Spinal cord (tissue), 10 donors: ENCODE data around the gene DERL3. TPM values are rescaled to one million over a fixed set of nuclear protein-coding genes. Genes with fewer than 3 reads are reported as not detected.

Experiments used
- DNase-seq, 6 donors: peaks; one replicate each; pipeline versions ENCODE4 v3.0.0 to v3.0.0-alpha.2; 2013 to 2015; ENCODE audit warnings: low spot score in 6 of 6, low read depth in 4 of 6
- H3K27ac ChIP-seq: one replicate; pipeline ENCODE4 v1.5.1; 2013; ENCODE audit warnings: low read depth, low read length, control low read depth
- H3K27me3 ChIP-seq: one replicate; pipeline ENCODE4 v1.6.1; 2013; ENCODE audit warnings: low read length; ENCODE audit not compliant: control insufficient read depth, insufficient read depth
- H3K36me3 ChIP-seq: one replicate; pipeline ENCODE4 v1.6.1; 2013; ENCODE audit warnings: low read length; ENCODE audit not compliant: control insufficient read depth, insufficient read depth
- H3K4me1 ChIP-seq: one replicate; pipeline ENCODE4 v1.6.1; 2013; ENCODE audit warnings: low read length; ENCODE audit not compliant: control insufficient read depth, insufficient read depth
- H3K4me3 ChIP-seq: one replicate; pipeline ENCODE4 v1.5.1; 2013; ENCODE audit warnings: low read depth, low read length, control low read depth
- H3K9me3 ChIP-seq: one replicate; pipeline ENCODE4 v1.6.1; 2013; ENCODE audit warnings: low read length; ENCODE audit not compliant: control insufficient read depth, insufficient read depth
- whole genome bisulfite sequencing: methylation state at CpG from one replicate; pipeline ENCODE4 v1.1.5; 2013; ENCODE audit warnings: missing lambda C conversion rate; ENCODE audit not compliant: insufficient coverage; 5-methylcytosine and 5-hydroxymethylcytosine counted together
- polyA plus RNA-seq, 2 donors: library from polyadenylated mRNA; unstranded; fragments of 120-200 nt; gene quantifications; one replicate each; pipeline ENCODE4 v1.2.1, GENCODE V29; 2013; ENCODE audit not compliant: insufficient read length in 2 of 2
- total RNA-seq, 2 donors: library from RNA; depleted of rRNA in 1 of 2; stranded (reverse); fragments of 120-200 nt in 1 of 2; fragments of >200 nt in 1 of 2; gene quantifications; one replicate each; pipeline versions ENCODE4 v1.2.3 to v1.2.4, GENCODE V29; 2013 to 2014
- donor health status: healthy.

The DERL3 gene
- total and polyA plus RNA-seq, 4 donors, result 0.50 to 5.3 (median 4.0) TPM

DNA sequence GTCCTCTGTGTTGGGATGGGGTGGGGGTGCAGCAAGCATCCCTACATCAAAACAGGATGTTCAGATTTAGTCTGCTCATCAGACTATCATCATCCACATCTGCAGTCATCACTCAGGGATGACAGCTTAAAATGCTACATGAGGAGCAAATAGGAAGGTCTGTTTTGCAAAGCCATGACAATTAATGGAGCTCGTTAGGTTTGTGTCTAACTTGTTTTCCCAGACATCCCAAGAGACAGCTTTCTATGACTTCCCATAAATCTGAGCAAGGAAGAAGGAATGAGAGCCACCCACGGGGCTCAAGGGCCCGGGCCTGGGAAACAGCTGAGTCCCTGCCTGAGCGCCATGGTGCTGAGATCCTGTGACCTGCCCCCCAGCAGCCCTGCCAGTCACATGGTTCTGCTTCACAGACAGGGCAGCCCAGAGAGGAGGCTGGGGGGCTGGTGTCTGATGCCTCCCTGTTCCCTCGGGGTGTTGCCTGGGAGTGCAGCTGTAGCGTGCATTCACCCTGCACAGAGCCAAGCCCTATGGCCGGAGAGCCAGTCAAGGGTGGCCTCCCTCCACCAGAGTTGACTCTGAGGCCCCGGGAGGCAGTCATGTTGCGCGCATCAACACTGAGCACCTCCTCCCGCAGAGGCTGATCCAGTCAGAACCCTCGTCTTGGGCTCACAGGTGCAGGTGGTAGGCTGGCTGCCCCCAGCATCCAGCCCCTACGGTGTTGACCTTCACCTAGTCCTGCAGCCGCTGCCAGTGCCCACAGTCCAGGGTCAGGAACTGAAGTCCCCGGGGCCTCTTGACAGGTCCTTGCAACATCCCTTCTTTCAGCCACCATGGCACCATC lies 12.1 kb downstream of the DERL3 start:
- 73% methylated on average over 14 of the region's 15 CpGs for WGBS
- H3K27ac ChIP-seq, result no peak overlapping the region

DNA sequence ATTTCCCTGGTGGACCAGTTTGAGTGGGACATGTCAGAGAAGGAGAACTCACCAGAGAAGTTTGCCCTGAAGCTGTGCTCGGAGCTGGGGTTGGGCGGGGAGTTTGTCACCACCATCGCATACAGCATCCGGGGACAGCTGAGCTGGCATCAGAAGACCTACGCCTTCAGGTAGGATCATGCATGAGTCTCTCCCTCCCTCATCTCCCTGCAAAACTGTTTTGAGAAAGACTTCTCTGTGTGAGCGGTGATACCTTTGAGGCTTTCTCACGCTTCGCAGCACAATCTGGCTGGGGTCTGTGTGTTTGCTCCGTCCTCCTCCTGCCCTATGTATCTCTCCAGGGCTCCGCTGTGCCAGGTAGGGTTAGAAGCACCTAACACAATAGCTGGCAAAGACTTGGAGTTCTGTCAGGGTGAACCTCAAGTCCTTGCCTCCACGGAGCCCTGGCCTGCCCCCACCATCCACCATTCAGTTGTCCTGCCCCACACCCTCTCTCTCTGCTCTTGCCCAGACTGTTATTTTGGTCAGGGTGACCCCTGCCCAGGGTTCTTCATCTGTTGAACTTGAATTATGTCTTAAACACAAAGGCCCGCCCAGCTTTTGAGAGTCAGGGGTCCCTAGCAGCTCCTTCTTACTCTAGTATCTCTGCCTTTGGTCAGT lies 13.4 kb downstream of the DERL3 start:
- WGBS, result 93% methylated on average over 11 of the region's 12 CpGs
- Histone ChIP-seq H3K9me3 (no peaks in the 10 kb centered on the region), H3K27ac (no peak overlapping the region), H3K4me1 (peaks cover 5% of the 10 kb centered on the region), H3K4me3 (no peak overlapping the region), H3K36me3 (peaks cover 94% of the 10 kb centered on the region), H3K27me3 (no peaks in the 10 kb centered on the region)
- DNase-seq, result no peak

More for the DNA sequence above, 12.1 kb downstream of the DERL3 start:
- Histone ChIP-seq H3K4me3 (no peak overlapping the region), H3K4me1 (peaks cover 5% of the 10 kb centered on the region), H3K27me3 (no peaks in the 10 kb centered on the region), H3K36me3 (peaks cover 87% of the 10 kb centered on the region), H3K9me3 (no peaks in the 10 kb centered on the region)
- peak in 1 of 6 donors; percentile 39 for DNase-seq

DNA sequence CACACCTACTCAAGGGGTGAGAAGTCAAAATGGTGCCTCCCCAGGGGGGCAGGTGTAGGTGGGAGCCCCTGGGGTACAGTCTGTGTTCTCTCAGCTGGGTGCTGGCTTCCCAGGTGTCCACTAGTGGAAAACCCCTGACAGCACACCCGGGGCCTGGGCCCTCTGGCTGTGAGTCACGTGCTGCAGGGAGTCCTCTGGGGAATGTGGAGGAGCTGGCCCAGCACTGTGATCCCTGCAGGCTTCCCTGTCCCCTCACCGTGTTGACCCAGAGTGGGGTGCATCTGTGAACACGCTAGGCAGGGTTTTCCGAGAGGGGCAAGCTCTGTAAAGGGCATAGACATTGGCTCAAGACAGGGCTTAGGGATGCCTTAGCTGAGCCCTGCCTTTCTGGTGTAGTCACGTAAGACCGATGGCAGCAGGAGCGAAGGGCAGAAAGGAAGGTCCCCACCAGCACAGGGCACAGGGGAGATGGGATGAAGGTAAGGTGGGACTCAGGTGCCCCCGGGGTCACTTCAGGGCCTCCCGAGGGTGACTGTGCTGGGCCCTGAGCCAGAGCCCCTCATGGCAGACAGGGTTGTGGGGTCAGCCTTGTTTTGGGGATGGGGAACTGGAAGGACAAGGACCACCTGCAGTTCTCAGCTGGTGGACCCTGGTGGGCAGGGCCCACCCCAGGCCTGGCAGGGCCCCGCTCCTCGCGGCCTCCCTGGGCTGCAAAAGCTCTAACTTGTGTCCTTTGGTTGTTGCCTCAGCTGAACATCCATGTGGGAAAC lies 14.1 kb downstream of the DERL3 start:
- no peak overlapping the region for H3K4me3 ChIP-seq
- peaks cover 100% of the 10 kb centered on the region for H3K36me3 ChIP-seq
- peaks cover 5% of the 10 kb centered on the region for H3K4me1 ChIP-seq
- no peak overlapping the region for H3K27ac ChIP-seq
- H3K27me3 ChIP-seq, result no peaks in the 10 kb centered on the region
- 90% methylated on average over 13 of the region's 13 CpGs for WGBS
- DNase-seq, result no peak
- no peaks in the 10 kb centered on the region for H3K9me3 ChIP-seq

DNA sequence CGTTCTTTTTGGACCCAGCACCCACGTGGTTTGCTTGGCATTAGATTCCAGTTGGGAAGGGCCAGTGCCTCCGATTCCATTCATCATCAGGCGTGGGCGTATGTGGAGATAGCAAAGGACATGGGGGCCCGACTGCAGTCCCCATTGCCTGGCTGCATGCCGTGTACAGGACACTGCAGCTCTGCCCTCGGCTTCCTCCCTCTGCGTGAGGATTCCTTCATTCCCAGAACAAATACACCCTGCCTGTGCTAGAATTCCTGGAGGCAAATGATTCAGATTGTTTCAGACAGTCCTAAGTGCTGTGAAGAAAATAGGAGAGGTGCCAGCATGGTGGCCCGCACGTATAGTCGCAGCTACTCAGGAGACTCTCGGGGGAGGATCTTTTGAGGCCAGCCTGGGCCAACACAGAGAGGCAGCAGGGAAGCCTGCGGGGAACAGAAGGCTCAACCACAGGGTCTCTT lies 15.4 kb downstream of the DERL3 start:
- no peak for DNase-seq
- no peak overlapping the region for H3K4me3 ChIP-seq
- WGBS, result 83% methylated on average over 10 of the region's 14 CpGs
- H3K4me1 ChIP-seq, result peaks cover 5% of the 10 kb centered on the region
- H3K9me3 ChIP-seq, result no peaks in the 10 kb centered on the region
- peaks cover 99% of the 10 kb centered on the region for H3K36me3 ChIP-seq
- H3K27me3 ChIP-seq, result no peaks in the 10 kb centered on the region
- no peak overlapping the region for H3K27ac ChIP-seq

DNA sequence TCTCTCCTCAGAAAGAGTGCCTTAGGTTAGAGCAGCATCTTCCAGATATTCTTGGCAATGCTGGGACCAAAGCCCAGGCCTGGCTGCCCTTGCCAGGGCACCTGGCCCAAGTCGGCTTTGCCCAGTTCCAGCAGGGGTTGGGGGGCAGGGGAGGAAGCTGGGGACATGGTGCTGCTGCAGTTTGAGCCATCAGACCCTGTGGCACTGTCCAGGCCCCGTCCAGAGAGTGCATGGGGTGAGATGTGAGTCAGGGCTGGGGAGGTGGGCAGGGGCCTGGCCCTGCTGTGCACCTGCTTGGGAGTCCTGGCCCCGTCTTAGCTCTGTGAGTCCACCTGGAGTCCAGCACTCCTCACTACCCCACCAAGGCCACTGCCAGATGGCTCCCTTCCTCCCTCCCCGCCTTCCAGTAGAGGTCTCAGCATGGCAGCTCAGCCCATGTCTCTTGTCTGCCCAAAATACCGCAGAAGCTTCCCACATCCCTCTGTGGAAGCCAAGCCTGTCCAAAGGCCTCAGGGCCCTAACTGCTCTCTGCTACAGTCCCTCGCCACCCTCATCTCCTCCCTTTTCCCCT lies 16.6 kb downstream of the DERL3 start:
- H3K36me3 ChIP-seq, result peaks cover 98% of the 10 kb centered on the region
- no peaks in the 10 kb centered on the region for H3K9me3 ChIP-seq
- DNase-seq, result no peak
- no peak overlapping the region for H3K27ac ChIP-seq
- H3K27me3 ChIP-seq, result no peaks in the 10 kb centered on the region
- peaks cover 5% of the 10 kb centered on the region for H3K4me1 ChIP-seq
- no peak overlapping the region for H3K4me3 ChIP-seq
- WGBS, result 59% methylated on average over 6 of the region's 6 CpGs

DNA sequence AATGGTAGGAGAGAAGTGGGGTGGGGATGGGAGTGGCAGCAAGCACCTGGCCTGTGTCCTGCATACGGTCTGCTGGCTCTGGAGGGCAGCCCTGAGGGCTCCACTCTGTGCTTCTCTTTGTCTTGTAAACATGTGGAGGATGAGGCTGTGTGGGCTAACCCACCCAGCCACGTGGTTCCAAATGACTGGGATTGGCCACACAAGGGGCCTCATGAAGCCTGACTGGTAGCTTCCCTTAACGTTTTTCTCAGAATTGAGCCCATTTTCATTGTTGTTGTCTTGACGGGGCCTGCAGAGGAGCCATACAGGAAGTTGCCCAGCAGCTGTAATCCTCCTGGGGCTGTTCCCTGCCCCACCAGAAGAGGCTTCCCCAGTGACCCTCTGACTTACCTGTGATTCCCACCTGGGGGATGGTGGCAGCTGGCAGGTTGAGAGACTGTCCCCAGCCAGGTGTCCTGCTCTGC lies 18.0 kb downstream of the DERL3 start:
- Histone ChIP-seq H3K36me3 (peaks cover 98% of the 10 kb centered on the region), H3K4me1 (peaks cover 5% of the 10 kb centered on the region), H3K4me3 (no peak overlapping the region), H3K9me3 (no peaks in the 10 kb centered on the region), H3K27me3 (no peaks in the 10 kb centered on the region), H3K27ac (no peak overlapping the region)
- DNase-seq, result no peak
- WGBS, result 66% methylated on average over 4 of the region's 4 CpGs

DNA sequence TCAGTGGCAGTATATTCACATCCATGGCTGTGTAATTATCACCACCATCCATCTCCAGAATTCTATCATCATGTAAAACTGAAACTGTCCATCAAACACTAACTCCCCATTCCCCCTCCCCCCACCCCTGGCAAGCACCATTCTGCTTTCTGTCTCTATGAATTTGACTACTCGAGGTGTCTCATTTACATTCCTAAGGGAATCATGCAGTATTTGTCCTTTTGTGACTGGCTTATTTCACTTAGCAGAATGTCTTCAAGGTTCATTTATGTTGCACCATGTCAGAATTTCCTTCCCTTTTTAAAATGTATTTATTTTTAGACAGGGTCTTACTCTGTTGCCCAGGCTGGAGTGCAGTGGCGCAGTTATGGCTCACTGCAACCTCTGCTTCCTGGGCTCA lies 20.3 kb downstream of the DERL3 start:
- H3K36me3 ChIP-seq, result peaks cover 95% of the 10 kb centered on the region
- 100% methylated on average over 1 of the region's 2 CpGs for WGBS

DNA sequence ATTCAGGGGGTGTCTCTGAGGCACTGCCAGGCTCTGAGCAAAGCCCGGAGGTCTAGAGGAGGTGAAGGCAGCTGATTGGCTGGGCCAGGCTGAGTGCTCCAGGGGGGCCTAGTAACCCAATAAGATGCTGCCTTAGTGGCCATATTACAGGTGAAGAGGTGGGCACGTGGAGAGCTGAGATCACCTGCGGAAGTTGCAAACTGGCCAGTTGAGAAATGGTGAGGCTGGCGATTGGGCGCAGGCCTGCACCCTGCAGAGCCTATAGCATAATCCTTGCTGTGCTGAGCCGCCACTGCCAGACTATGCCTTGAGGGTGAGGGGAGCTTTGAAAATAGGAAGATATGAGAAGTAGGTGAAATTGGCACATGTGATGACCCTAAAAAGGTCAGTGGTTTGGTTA lies 21.7 kb downstream of the DERL3 start:
- no peak for DNase-seq
- H3K4me3 ChIP-seq, result no peak overlapping the region
- WGBS, result 88% methylated on average over 6 of the region's 6 CpGs
- no peak overlapping the region for H3K27ac ChIP-seq
- no peaks in the 10 kb centered on the region for H3K9me3 ChIP-seq
- peaks cover 85% of the 10 kb centered on the region for H3K36me3 ChIP-seq
- no peaks in the 10 kb centered on the region for H3K4me1 ChIP-seq
- no peaks in the 10 kb centered on the region for H3K27me3 ChIP-seq

More for the DNA sequence above, 20.3 kb downstream of the DERL3 start:
- DNase-seq, result no peak
- no peak overlapping the region for H3K27ac ChIP-seq
- H3K4me3 ChIP-seq, result no peak overlapping the region
- H3K27me3 ChIP-seq, result no peaks in the 10 kb centered on the region
- peaks cover 5% of the 10 kb centered on the region for H3K4me1 ChIP-seq
- no peaks in the 10 kb centered on the region for H3K9me3 ChIP-seq
